ENCODE measurements around the gene QSOX2.

- TF ChIP-seq CTCF (IDR thresholded peaks at IDR 0.05) (no peak), POLR2A (IDR thresholded peaks at IDR 0.05) (no peak), EP300 (IDR thresholded peaks at IDR 0.05) (no peak), POLR2AphosphoS5 (IDR thresholded peaks at IDR 0.05) (no peak)
Observed at GRCh38 chr9:136187683-136188586, 57.7 kb downstream of the QSOX2 start.

All from suprapubic skin (tissue), 4 donors.